NCI-H128 (cell line): ENCODE results near the gene GALNT2.

ENCODE experiments used
- DNase-seq: peaks from one replicate; lab custom pipeline; 2025; ENCODE audit not compliant: unreplicated experiment; lab: John Stamatoyannopoulos, UW

Gene GALNT2

GRCh38 chr1:230066466-230067404, at the start of gene GALNT2:
Gene GALNT2 (plus strand): TSS chr1:230067238. CDS start chr1:230067281, 43 bp downstream.
- DNase-seq = peak; percentile 89

- no peak for DNase-seq
Measured at GRCh38 chr1:230020451-230020850, 46.6 kb upstream of the GALNT2 start.

GRCh38 chr1:230022666-230023380, 44.2 kb upstream of the GALNT2 start:
- no peak for DNase-seq

GRCh38 chr1:230025686-230026085, 41.4 kb upstream of the GALNT2 start:
- no peak for DNase-seq

- no peak for DNase-seq
Measured at GRCh38 chr1:230026139-230026538, 40.9 kb upstream of the GALNT2 start.

GRCh38 chr1:230026572-230026971, 40.5 kb upstream of the GALNT2 start:
- DNase-seq = no peak

GRCh38 chr1:230028602-230029223, 38.3 kb upstream of the GALNT2 start:
- no peak for DNase-seq

GRCh38 chr1:230029244-230029941, 37.6 kb upstream of the GALNT2 start:
- DNase-seq = no peak

- no peak for DNase-seq
Measured at GRCh38 chr1:230030122-230030821, 36.8 kb upstream of the GALNT2 start.

- no peak for DNase-seq
Measured at GRCh38 chr1:230031131-230031530, 35.9 kb upstream of the GALNT2 start.

GRCh38 chr1:230032516-230033281, 34.3 kb upstream of the GALNT2 start:
- DNase-seq = no peak

GRCh38 chr1:230037261-230037660, 29.8 kb upstream of the GALNT2 start:
- DNase-seq = no peak

GRCh38 chr1:230040440-230040839, 26.6 kb upstream of the GALNT2 start:
- no peak for DNase-seq

- DNase-seq = no peak
Measured at GRCh38 chr1:230043081-230043480, 24.0 kb upstream of the GALNT2 start.

GRCh38 chr1:230044729-230045128, 22.3 kb upstream of the GALNT2 start:
- DNase-seq = no peak

- no peak for DNase-seq
Measured at GRCh38 chr1:230047114-230047865, 19.7 kb upstream of the GALNT2 start.

- DNase-seq = no peak
Measured at GRCh38 chr1:230048322-230048721, 18.7 kb upstream of the GALNT2 start.

GRCh38 chr1:230048922-230049321, 18.1 kb upstream of the GALNT2 start:
- no peak for DNase-seq

- no peak for DNase-seq
Measured at GRCh38 chr1:230049731-230050130, 17.3 kb upstream of the GALNT2 start.
